Measurements from ENCODE around the gene CHTOP.
A peak's percentile ranks its signal among the peaks of the same experiment; 100 is the strongest.

CHTOP gene

DNA sequence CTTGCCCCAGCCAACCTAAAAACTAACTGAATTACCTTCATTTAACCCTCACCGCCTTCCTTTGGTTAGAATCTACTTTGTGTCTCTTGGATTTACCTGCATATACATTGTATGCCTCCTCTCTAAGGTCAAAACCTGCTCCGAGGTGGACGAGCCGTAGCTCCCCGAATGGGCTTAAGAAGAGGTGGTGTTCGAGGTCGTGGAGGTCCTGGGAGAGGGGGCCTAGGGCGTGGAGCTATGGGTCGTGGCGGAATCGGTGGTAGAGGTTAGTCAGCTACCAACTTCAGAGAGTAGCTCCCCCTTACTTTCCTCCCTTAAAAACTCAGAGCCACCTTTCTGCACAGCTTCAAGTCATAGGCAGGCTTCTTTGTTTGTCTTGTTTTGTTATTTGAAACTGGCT is 9.2 kb downstream of the CHTOP start:
- no peaks in the 10 kb centered on the region for H3K27me3 ChIP-seq (ENCODE audit: control insufficient read depth in 2 of 2, insufficient read depth in 2 of 2, low read length in 2 of 2)
- no peaks in the 10 kb centered on the region for H3K9me3 ChIP-seq (ENCODE audit: control insufficient read depth in 2 of 2, low read length in 2 of 2)
- peaks cover 0 to 1% of the 10 kb centered on the region in 2 donors for H3K4me1 ChIP-seq (ENCODE audit: control insufficient read depth in 2 of 2, insufficient read depth in 2 of 2, low read length in 2 of 2)
- no peak overlapping the region for H3K27ac ChIP-seq (ENCODE audit: low read depth in 2 of 2, low read length in 2 of 2)
- no peak overlapping the region for H3K9ac ChIP-seq (ENCODE audit: low read depth in 1 of 2, low read length in 2 of 2)
- H3K36me3 ChIP-seq (ENCODE audit: control insufficient read depth in 2 of 2, insufficient read depth in 2 of 2, low read length in 2 of 2) = peaks cover 70 to 73% of the 10 kb centered on the region in 2 donors
- no peak overlapping the region for H3K4me3 ChIP-seq (ENCODE audit: low read length in 2 of 2)

DNA sequence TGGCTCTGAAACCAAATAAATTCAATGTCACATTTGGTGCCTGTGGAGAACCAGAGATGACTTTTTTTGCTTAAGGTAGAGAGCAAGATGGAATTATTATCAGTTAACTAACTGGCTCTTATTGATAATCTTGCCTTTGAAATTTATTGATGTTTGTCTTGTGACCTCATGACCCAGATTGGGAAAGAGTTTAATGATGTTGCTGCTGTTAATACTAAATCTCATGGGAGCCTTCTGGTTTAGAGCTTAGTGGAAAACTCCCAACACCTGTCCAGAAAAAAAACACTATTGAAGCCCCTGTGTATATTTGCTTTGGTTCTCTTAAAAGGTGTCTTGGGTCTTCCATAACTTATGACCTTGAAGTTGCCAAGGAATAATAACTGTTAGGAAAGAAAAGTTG is 9.9 kb downstream of the CHTOP start:
- no peak overlapping the region for H3K9ac ChIP-seq (ENCODE audit: low read depth in 1 of 2, low read length in 2 of 2)
- H3K27me3 ChIP-seq (ENCODE audit: control insufficient read depth in 2 of 2, insufficient read depth in 2 of 2, low read length in 2 of 2) = no peaks in the 10 kb centered on the region
- no peaks in the 10 kb centered on the region for H3K9me3 ChIP-seq (ENCODE audit: control insufficient read depth in 2 of 2, low read length in 2 of 2)
- peaks cover 65 to 66% of the 10 kb centered on the region in 2 donors for H3K36me3 ChIP-seq (ENCODE audit: control insufficient read depth in 2 of 2, insufficient read depth in 2 of 2, low read length in 2 of 2)
- no peak overlapping the region for H3K27ac ChIP-seq (ENCODE audit: low read depth in 2 of 2, low read length in 2 of 2)
- H3K4me1 ChIP-seq (ENCODE audit: control insufficient read depth in 2 of 2, insufficient read depth in 2 of 2, low read length in 2 of 2) = no peaks in the 10 kb centered on the region
- H3K4me3 ChIP-seq (ENCODE audit: low read length in 2 of 2) = no peak overlapping the region

DNA sequence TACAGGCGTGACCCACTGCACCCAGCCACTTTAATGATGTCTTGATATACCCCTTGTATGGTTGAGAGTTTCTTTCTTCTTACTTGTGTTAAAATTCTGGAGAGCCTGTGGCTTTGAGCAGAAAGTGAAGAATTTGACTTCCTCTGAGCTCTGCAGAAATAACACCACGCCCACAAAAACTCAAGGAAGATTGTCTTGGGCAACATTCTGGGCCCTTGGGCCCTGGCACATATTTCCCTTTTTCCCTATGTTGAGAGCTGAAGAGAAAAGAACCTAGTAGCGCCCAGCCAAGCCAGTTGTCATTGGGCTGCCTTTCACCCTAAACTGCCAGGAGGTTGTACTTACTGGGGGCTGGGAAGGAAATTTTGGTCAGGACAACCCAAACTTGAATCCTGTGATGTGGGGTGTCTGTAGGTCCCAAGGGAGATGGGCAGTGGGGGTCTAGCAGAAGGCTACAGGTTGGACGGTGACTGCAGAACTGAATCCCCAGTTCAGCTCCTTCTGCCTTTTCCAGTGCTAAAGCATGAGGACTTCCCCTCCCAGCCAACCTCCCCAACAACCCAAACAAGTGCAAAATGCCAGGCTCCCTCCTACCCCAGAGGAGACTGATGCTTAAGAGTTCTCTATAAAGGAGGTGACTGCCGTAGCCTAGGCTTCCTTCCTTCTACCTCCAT is 12.9 kb downstream of the CHTOP start:
- H3K36me3 ChIP-seq (ENCODE audit: control insufficient read depth in 2 of 2, insufficient read depth in 2 of 2, low read length in 2 of 2) = peaks cover 38 to 46% of the 10 kb centered on the region in 2 donors
- H3K4me1 ChIP-seq (ENCODE audit: control insufficient read depth in 2 of 2, insufficient read depth in 2 of 2, low read length in 2 of 2) = peaks cover 0 to 3% of the 10 kb centered on the region in 2 donors
- no peak overlapping the region for H3K4me3 ChIP-seq (ENCODE audit: low read length in 2 of 2)
- no peaks in the 10 kb centered on the region for H3K9me3 ChIP-seq (ENCODE audit: control insufficient read depth in 2 of 2, low read length in 2 of 2)
- H3K27ac ChIP-seq (ENCODE audit: low read depth in 2 of 2, low read length in 2 of 2) = no peak overlapping the region
- H3K27me3 ChIP-seq (ENCODE audit: control insufficient read depth in 2 of 2, insufficient read depth in 2 of 2, low read length in 2 of 2) = no peaks in the 10 kb centered on the region
- no peak overlapping the region for H3K9ac ChIP-seq (ENCODE audit: low read depth in 1 of 2, low read length in 2 of 2)

DNA sequence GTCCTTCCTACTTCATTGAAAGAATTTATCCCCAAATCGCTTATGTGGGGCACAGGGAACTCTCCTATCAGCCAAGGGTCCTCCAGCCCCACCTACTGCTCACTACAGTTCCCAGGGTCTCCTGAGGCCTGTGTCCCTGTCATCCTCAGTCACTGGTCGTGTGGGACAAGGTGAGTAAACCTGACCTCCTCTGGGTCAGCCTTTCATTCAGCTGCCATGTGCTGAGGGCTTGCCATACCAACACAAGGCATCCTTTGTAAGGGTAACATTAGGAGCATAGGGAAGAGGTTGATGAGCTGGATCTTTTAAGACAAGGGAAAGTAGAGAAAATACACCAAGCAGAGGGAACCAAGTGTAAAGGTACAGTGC is 13.5 kb downstream of the CHTOP start:
- H3K9me3 ChIP-seq (ENCODE audit: control insufficient read depth in 2 of 2, low read length in 2 of 2) = no peaks in the 10 kb centered on the region
- no peak overlapping the region for H3K9ac ChIP-seq (ENCODE audit: low read depth in 1 of 2, low read length in 2 of 2)
- H3K36me3 ChIP-seq (ENCODE audit: control insufficient read depth in 2 of 2, insufficient read depth in 2 of 2, low read length in 2 of 2) = peaks cover 33 to 41% of the 10 kb centered on the region in 2 donors
- H3K27me3 ChIP-seq (ENCODE audit: control insufficient read depth in 2 of 2, insufficient read depth in 2 of 2, low read length in 2 of 2) = no peaks in the 10 kb centered on the region
- no peak overlapping the region for H3K4me3 ChIP-seq (ENCODE audit: low read length in 2 of 2)
- peaks cover 0 to 3% of the 10 kb centered on the region in 2 donors for H3K4me1 ChIP-seq (ENCODE audit: control insufficient read depth in 2 of 2, insufficient read depth in 2 of 2, low read length in 2 of 2)
- H3K27ac ChIP-seq (ENCODE audit: low read depth in 2 of 2, low read length in 2 of 2) = no peak overlapping the region

DNA sequence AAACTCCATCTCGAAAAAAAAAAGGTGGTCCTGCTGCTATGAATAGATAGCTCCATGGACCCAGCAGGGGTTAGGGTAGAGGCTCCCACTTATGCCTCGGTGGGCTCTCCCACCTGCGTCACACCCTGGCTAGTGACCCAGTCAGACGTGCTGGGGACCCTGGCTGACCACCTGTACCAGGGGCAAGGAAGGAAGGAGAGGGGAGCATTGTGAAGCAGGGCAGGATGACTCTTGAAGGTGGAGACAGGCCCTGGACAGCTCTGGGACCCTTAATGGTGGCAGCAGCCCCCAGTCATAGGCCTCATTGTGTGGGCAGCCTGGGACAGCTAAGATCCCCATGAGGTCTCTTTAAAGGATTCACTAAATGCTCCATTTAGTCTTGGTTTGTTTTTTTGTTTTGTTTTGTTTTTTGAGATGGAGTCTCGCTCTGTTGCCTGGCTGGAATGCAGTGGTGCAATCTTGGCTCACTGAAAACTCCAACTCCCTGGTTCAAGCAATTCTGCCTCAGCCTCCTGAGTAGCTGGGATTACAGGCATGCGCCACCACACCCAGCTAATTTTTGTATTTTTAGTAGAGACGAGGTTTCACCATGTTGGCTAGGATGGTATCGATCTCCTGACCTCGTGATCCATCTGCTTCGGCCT is 14.3 kb downstream of the CHTOP start:
- H3K4me1 ChIP-seq (ENCODE audit: control insufficient read depth in 2 of 2, insufficient read depth in 2 of 2, low read length in 2 of 2) = peaks cover 6 to 10% of the 10 kb centered on the region in 2 donors

DNA sequence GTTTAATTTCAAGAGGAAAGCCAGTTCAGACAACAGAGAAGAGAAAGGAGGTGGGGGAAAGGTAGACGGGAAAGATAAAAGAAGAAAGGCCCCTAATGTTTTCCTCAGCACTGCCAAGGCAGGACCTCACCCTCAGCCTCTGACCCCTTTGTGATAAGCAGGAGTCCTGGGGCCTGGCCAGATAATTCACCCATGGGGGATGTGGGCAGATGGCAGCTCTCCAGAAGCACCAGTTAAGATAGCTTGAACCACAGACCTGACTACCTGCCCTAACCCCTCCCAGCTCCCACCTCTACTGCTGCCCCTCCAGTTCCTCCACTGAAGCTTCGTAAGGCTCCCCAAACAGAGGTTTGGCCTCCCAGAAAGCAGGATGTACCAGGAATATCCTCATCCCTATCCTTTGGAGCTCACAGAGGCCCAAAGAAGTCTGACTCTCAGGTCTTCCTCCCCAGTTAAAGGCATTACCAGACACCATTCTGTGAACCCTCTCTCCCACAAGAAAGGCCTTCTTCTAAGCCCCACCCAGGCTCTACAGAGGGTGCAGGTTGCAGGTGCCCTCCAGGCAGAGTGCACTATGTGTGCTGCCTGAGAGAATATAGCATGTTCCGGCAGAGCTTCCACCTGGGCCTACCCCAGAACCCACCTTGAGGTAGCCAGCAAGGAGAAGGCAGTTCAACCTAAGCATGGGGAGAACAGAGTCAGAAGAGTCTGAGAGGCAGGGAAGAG is 15.4 kb downstream of the CHTOP start:
- Histone ChIP-seq H3K27ac (ENCODE audit: low read depth in 2 of 2, low read length in 2 of 2) (no peak overlapping the region), H3K9ac (ENCODE audit: low read depth in 1 of 2, low read length in 2 of 2) (no peak overlapping the region), H3K9me3 (ENCODE audit: control insufficient read depth in 2 of 2, low read length in 2 of 2) (no peaks in the 10 kb centered on the region), H3K36me3 (ENCODE audit: control insufficient read depth in 2 of 2, insufficient read depth in 2 of 2, low read length in 2 of 2) (peaks cover 16 to 23% of the 10 kb centered on the region in 2 donors), H3K4me3 (ENCODE audit: low read length in 2 of 2) (no peak overlapping the region), H3K27me3 (ENCODE audit: control insufficient read depth in 2 of 2, insufficient read depth in 2 of 2, low read length in 2 of 2) (no peaks in the 10 kb centered on the region), H3K4me1 (ENCODE audit: control insufficient read depth in 2 of 2, insufficient read depth in 2 of 2, low read length in 2 of 2) (peaks cover 6 to 11% of the 10 kb centered on the region in 2 donors)

More for the DNA sequence above, 14.3 kb downstream of the CHTOP start:
- Histone ChIP-seq H3K4me3 (ENCODE audit: low read length in 2 of 2) (no peak overlapping the region), H3K36me3 (ENCODE audit: control insufficient read depth in 2 of 2, insufficient read depth in 2 of 2, low read length in 2 of 2) (peaks cover 25 to 33% of the 10 kb centered on the region in 2 donors), H3K27me3 (ENCODE audit: control insufficient read depth in 2 of 2, insufficient read depth in 2 of 2, low read length in 2 of 2) (no peaks in the 10 kb centered on the region), H3K9ac (ENCODE audit: low read depth in 1 of 2, low read length in 2 of 2) (no peak overlapping the region), H3K27ac (ENCODE audit: low read depth in 2 of 2, low read length in 2 of 2) (no peak overlapping the region), H3K9me3 (ENCODE audit: control insufficient read depth in 2 of 2, low read length in 2 of 2) (no peaks in the 10 kb centered on the region)

DNA sequence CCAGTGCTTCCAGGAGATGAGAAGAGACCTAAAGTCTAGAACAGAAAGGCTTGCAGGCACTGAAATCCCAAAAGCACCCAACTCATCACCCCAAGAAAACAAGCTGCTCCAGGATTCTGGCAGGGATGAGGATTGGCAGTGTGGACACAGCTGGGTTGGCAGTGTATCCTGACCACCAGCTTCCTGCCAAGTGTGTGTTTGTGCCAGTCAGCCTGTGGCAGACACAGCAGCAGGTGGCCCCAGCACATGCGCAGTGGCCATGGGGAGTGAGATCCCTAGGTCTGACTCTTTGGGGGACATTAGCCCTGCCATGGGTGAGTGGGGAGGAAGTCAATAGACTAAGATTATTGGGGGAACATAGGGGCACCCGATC is 16.0 kb downstream of the CHTOP start:
- Histone ChIP-seq H3K36me3 (ENCODE audit: control insufficient read depth in 2 of 2, insufficient read depth in 2 of 2, low read length in 2 of 2) (peaks cover 14 to 18% of the 10 kb centered on the region in 2 donors), H3K9ac (ENCODE audit: low read depth in 1 of 2, low read length in 2 of 2) (no peak overlapping the region), H3K27me3 (ENCODE audit: control insufficient read depth in 2 of 2, insufficient read depth in 2 of 2, low read length in 2 of 2) (no peaks in the 10 kb centered on the region), H3K4me3 (ENCODE audit: low read length in 2 of 2) (no peak overlapping the region), H3K9me3 (ENCODE audit: control insufficient read depth in 2 of 2, low read length in 2 of 2) (no peaks in the 10 kb centered on the region), H3K4me1 (ENCODE audit: control insufficient read depth in 2 of 2, insufficient read depth in 2 of 2, low read length in 2 of 2) (peaks cover 6 to 11% of the 10 kb centered on the region in 2 donors), H3K27ac (ENCODE audit: low read depth in 2 of 2, low read length in 2 of 2) (no peak overlapping the region)

DNA sequence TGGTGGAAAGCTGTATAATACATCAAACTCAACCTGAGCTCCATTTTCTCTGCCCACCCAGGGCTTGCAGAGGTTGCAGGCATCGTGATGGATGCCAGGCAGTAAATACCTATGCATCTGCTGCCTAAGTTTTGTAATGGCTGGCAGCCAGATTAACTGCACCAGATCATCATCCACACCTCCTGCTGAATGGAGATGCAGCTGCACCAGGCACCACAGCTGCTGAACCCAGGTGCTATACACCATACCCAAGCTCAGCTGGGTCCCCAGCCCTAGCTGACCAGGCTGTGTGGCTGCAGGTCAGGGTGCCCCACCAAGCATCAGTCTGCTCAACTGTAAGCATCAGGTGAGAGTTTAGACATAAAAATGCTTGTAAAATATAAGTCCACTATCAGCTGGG is 17.9 kb downstream of the CHTOP start:
- Histone ChIP-seq H3K4me1 (ENCODE audit: control insufficient read depth in 2 of 2, insufficient read depth in 2 of 2, low read length in 2 of 2) (peaks cover 6 to 11% of the 10 kb centered on the region in 2 donors), H3K4me3 (ENCODE audit: low read length in 2 of 2) (no peak overlapping the region), H3K9ac (ENCODE audit: low read depth in 1 of 2, low read length in 2 of 2) (no peak overlapping the region)

DNA sequence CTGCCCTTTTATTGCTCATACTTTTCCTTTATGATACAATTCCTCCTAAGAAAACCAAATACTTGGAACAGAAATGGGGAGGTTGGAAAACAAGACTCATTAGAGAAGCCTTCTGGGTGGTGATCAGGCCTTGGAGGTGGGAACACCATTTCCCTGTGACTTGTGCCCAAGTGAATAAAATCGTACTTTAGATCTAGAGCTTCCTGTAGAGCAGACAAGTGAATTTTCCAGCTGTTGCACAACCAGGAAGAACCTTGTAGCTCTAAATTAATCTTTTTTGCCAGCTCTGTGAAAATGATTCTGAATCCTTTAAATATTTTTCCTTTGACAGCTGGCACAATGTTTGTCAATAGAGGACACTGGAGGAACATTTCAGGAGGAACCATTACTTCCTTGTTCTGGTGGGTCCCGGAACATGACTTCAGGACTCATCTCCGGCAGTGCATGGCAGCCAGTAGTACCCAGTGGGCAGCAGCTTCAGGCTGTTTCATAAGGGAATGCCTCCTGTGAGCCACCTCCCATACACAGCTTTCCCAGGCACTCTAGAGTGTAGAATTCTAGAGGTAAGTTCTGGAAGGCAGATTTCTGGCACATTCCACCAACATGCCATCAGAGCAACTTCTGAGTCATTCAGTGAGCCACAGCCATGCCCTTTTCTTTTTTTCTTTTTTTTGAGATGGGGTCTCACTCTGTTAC is 19.1 kb downstream of the CHTOP start:
- Histone ChIP-seq H3K36me3 (ENCODE audit: control insufficient read depth in 2 of 2, insufficient read depth in 2 of 2, low read length in 2 of 2) (no peaks in the 10 kb centered on the region), H3K4me1 (ENCODE audit: control insufficient read depth in 2 of 2, insufficient read depth in 2 of 2, low read length in 2 of 2) (peaks cover 6 to 11% of the 10 kb centered on the region in 2 donors), H3K27ac (ENCODE audit: low read depth in 2 of 2, low read length in 2 of 2) (peak overlapping the region; percentile 25 to 60), H3K9ac (ENCODE audit: low read depth in 1 of 2, low read length in 2 of 2) (no peak overlapping the region), H3K9me3 (ENCODE audit: control insufficient read depth in 2 of 2, low read length in 2 of 2) (no peaks in the 10 kb centered on the region), H3K4me3 (ENCODE audit: low read length in 2 of 2) (peak overlapping the region in 1 of 2 donors; percentile 24), H3K27me3 (ENCODE audit: control insufficient read depth in 2 of 2, insufficient read depth in 2 of 2, low read length in 2 of 2) (no peaks in the 10 kb centered on the region)

More for the DNA sequence above, 17.9 kb downstream of the CHTOP start:
- H3K36me3 ChIP-seq (ENCODE audit: control insufficient read depth in 2 of 2, insufficient read depth in 2 of 2, low read length in 2 of 2) = peaks cover 0 to 2% of the 10 kb centered on the region in 2 donors
- no peaks in the 10 kb centered on the region for H3K9me3 ChIP-seq (ENCODE audit: control insufficient read depth in 2 of 2, low read length in 2 of 2)
- H3K27me3 ChIP-seq (ENCODE audit: control insufficient read depth in 2 of 2, insufficient read depth in 2 of 2, low read length in 2 of 2) = no peaks in the 10 kb centered on the region
- H3K27ac ChIP-seq (ENCODE audit: low read depth in 2 of 2, low read length in 2 of 2) = no peak overlapping the region

DNA sequence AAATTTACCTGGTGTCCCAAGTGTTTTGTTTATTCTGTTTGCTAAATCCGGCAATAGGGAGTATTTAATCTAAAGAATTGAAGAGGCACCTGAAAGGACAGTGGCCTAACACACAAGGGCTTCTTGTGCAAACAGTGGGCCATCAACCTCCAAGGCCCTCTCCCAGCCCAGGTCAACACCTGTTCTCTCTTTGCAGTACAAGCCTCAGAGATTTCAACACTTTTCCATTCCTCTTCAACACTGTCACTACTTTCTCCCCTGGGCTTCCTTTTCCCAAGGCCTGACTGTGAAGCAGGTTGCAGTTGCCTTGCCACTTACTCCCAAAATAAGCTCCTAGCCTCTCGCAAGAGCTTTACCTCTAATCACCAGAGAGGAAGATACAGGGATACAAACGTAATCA is 21.5 kb downstream of the CHTOP start:
- no peaks in the 10 kb centered on the region for H3K27me3 ChIP-seq (ENCODE audit: control insufficient read depth in 2 of 2, insufficient read depth in 2 of 2, low read length in 2 of 2)
- H3K4me1 ChIP-seq (ENCODE audit: control insufficient read depth in 2 of 2, insufficient read depth in 2 of 2, low read length in 2 of 2) = peaks cover 14 to 18% of the 10 kb centered on the region in 2 donors
- no peak overlapping the region for H3K4me3 ChIP-seq (ENCODE audit: low read length in 2 of 2)
- no peaks in the 10 kb centered on the region for H3K36me3 ChIP-seq (ENCODE audit: control insufficient read depth in 2 of 2, insufficient read depth in 2 of 2, low read length in 2 of 2)
- H3K27ac ChIP-seq (ENCODE audit: low read depth in 2 of 2, low read length in 2 of 2) = no peak overlapping the region
- H3K9ac ChIP-seq (ENCODE audit: low read depth in 1 of 2, low read length in 2 of 2) = no peak overlapping the region
- H3K9me3 ChIP-seq (ENCODE audit: control insufficient read depth in 2 of 2, low read length in 2 of 2) = no peaks in the 10 kb centered on the region

All from mucosa of rectum (tissue), 2 donors.